Measurements from ENCODE around the gene GJC2.

DNA sequence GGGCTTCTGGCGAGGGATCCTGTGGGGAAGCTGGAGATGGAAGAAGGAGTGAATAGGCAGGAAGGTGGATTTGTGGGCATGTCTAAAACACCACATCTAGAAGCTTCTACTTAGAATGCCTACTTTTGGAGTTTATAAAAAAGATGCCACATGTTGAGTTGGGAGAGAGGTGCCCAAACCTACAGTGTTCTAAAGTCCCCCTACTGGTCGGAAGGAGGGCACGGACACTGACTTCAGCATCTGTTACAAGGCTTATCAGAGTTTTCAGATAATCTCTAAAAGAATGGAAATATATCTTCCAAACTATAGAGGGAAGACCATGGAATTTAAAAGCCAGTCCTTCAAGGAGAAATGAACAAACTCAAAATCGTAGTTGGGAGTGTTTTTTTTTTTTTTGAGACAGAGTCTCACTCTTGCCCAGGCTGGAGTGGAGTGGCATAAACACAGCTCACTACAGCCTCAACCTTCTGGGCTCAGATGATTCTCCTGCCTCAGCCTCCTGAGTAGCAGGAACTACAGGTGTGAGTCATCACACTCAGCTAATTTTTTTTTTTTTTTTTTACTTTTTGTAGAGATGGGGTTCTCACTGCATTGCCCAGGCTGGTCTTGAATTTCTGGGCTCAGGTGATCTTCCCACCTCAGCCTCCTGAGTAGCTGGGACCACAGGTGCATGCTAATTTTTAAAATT is 30.7 kb downstream of the GJC2 start:
- no peak for TF ChIP-seq POLR2A (IDR thresholded peaks at IDR 0.05)
- TF ChIP-seq, protein P1, sequence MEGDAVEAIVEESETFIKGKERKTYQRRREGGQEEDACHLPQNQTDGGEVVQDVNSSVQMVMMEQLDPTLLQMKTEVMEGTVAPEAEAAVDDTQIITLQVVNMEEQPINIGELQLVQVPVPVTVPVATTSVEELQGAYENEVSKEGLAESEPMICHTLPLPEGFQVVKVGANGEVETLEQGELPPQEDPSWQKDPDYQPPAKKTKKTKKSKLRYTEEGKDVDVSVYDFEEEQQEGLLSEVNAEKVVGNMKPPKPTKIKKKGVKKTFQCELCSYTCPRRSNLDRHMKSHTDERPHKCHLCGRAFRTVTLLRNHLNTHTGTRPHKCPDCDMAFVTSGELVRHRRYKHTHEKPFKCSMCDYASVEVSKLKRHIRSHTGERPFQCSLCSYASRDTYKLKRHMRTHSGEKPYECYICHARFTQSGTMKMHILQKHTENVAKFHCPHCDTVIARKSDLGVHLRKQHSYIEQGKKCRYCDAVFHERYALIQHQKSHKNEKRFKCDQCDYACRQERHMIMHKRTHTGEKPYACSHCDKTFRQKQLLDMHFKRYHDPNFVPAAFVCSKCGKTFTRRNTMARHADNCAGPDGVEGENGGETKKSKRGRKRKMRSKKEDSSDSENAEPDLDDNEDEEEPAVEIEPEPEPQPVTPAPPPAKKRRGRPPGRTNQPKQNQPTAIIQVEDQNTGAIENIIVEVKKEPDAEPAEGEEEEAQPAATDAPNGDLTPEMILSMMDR (IDR thresholded peaks at IDR 0.05) = peak in 5 of 12 donors; percentile 6 to 35 (median 24)
